ENCODE measurements around the gene KIF3B. TPM values are rescaled to one million over a fixed set of nuclear protein-coding genes. Genes with fewer than 3 reads are reported as not detected.
A peak's percentile ranks its signal among the peaks of the same experiment; 100 is the strongest.

The KIF3B gene
- total and polyA plus RNA-seq, 2 of the 13 experiments (the other 11 are each of a cell fraction or from before 2014, with no cell fraction given): 23.6 to 28.8 TPM

GRCh38 chr20:32336918-32337347, 59.5 kb downstream of the KIF3B start (continued):
- TF ChIP-seq RFX1 (IDR thresholded peaks at IDR 0.05): no peak
- TF ChIP-seq, protein P1, sequence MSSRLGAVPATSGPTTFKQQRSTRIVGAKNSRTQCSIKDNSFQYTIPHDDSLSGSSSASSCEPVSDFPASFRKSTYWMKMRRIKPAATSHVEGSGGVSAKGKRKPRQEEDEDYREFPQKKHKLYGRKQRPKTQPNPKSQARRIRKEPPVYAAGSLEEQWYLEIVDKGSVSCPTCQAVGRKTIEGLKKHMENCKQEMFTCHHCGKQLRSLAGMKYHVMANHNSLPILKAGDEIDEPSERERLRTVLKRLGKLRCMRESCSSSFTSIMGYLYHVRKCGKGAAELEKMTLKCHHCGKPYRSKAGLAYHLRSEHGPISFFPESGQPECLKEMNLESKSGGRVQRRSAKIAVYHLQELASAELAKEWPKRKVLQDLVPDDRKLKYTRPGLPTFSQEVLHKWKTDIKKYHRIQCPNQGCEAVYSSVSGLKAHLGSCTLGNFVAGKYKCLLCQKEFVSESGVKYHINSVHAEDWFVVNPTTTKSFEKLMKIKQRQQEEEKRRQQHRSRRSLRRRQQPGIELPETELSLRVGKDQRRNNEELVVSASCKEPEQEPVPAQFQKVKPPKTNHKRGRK (CRISPR knock-in tag; IDR thresholded peaks at IDR 0.05): no peak

DNA sequence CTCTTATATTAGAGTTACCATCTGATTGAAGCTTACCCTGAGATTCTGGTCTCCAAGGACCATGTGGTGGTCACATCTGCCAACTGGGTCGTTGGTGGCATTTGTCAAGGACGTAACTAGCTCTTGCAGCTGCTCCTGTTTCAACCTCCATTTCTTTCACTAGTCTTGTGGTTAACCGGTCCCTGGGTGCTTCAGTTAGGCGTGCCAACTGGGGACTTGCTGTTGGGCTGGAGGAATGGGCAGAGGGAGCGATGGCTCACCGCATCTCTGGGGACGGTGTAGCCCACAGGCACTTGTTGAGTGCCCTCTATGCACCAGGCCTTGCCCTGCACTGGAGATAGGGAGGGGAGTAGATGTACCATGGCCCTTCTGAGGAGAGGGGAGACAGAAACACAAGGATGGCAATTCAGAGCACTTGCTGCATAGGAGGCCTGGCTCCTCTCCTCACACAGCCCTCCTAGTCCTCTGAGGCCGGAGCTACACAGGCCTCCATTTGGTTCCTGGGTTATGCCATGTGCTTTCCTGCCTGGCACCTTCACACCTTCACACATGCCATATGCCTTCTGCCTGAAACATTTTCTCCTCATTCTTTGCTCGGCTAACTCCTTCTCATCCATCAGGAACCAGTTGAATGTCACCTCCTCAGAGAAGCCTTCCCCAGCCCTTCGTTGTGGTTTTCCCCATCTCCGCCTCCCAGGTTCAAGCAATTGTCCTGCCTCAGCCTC, 60.6 kb downstream of the KIF3B start:
- intact Hi-C loops (cut with micrococcal nuclease; ENCODE audit: unreplicated experiment) (loop anchor here (2.0 kb wide), 1 partner anchor 17 kb away; no protein-coding TSS in a partner anchor), in situ Hi-C loops (cut with HindIII; ENCODE audit: extremely low pct_ligation_motif_present, low pct_unique_long_range_greater_than_20kb) (no loop called here)
- ATAC-seq (no peak; the same call in 2 of the 3 replicates), DNase-seq (ENCODE audit: low spot score) (no peak), FAIRE-seq (no peak)
- 95% methylated on average over 11 of the region's 11 CpGs for WGBS (ENCODE audit: low lambda C conversion rate)
- peaks cover 0 to 10% of the 10 kb centered on the region in 2 experiments; a peak in 2 of 5 replicates for H3K36me3 ChIP-seq (replicated peaks in 1 of 2; ENCODE audit: control insufficient read depth in 1 of 2, insufficient read depth in 2 of 2, low read length in 2 of 2)
- no peaks in the 10 kb centered on the region for H3K9me3 ChIP-seq (ENCODE audit: low read length)
- H3K79me2 ChIP-seq (ENCODE audit: insufficient read depth, low read length): no peaks in the 10 kb centered on the region
- H3K27me3 ChIP-seq (ENCODE audit: control insufficient read depth in 1 of 2, insufficient read depth in 2 of 2, low read length in 2 of 2): no peaks in the 10 kb centered on the region
- no peaks in the 10 kb centered on the region for H4K20me1 ChIP-seq (ENCODE audit: insufficient read depth, low read length)
- no peak overlapping the region for H2AFZ ChIP-seq (ENCODE audit: low read length)
- ChIA-PET POLR2A (interaction anchor here (0.7 to 5.0 kb wide), 4 partner anchors 10 to 48 kb away, joined by 3 to 36 read pairs (median 4); partner anchors contain the start of gene ASXL1), CTCF (ENCODE audit: low intra/inter-chr PET ratio, low total read pairs) (no interaction called here)
- H3K9ac ChIP-seq (ENCODE audit: insufficient read depth, low read depth, low read length): no peak overlapping the region
- BruUV-seq (replicated peaks): no TSS peak
- no peak overlapping the region for H3K4me3 ChIP-seq (replicated peaks in 1 of 3; ENCODE audit: insufficient read depth in 1 of 3, low read depth in 2 of 3, low read length in 3 of 3)
- H3K4me2 ChIP-seq (ENCODE audit: low read depth, low read length): no peak overlapping the region
- H3K27ac ChIP-seq (ENCODE audit: extremely low read length, insufficient read depth, low read length): no peak overlapping the region
- peaks cover 45% of the 10 kb centered on the region for H3K4me1 ChIP-seq (ENCODE audit: insufficient read depth, low read length)
- TF ChIP-seq ZNF609 (CRISPR knock-in tag; IDR thresholded peaks at IDR 0.05; ENCODE audit: borderline replicate concordance) (peak; percentile 10; the same call in 1 of the 2 replicates), NRL (CRISPR knock-in tag; IDR thresholded peaks at IDR 0.05; ENCODE audit: borderline replicate concordance) (0 out of 2 replicates have a peak, but pooled peaks have one; percentile 56), MYC (CRISPR knock-in tag; IDR thresholded peaks at IDR 0.05; ENCODE audit: borderline replicate concordance) (peak; percentile 7; the same call in 1 of the 2 replicates), ZNF619 (CRISPR knock-in tag; IDR thresholded peaks at IDR 0.05) (0 out of 2 replicates have a peak, but pooled peaks have one; percentile 13), MATR3 (CRISPR knock-in tag; IDR thresholded peaks at IDR 0.05) (no peak), ZNF350 (CRISPR knock-in tag; IDR thresholded peaks at IDR 0.05; ENCODE audit: borderline replicate concordance, low read depth) (peak; percentile 24; the same call in 1 of the 2 replicates), ZNF891 (CRISPR knock-in tag; IDR thresholded peaks at IDR 0.05) (0 out of 2 replicates have a peak, but pooled peaks have one; percentile 27)
- TF ChIP-seq, protein P2, sequence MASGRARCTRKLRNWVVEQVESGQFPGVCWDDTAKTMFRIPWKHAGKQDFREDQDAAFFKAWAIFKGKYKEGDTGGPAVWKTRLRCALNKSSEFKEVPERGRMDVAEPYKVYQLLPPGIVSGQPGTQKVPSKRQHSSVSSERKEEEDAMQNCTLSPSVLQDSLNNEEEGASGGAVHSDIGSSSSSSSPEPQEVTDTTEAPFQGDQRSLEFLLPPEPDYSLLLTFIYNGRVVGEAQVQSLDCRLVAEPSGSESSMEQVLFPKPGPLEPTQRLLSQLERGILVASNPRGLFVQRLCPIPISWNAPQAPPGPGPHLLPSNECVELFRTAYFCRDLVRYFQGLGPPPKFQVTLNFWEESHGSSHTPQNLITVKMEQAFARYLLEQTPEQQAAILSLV (CRISPR knock-in tag; IDR thresholded peaks at IDR 0.05; ENCODE audit: borderline replicate concordance): peak; percentile 11; the same call in 1 of the 2 replicates
- TF ChIP-seq, protein P3, sequence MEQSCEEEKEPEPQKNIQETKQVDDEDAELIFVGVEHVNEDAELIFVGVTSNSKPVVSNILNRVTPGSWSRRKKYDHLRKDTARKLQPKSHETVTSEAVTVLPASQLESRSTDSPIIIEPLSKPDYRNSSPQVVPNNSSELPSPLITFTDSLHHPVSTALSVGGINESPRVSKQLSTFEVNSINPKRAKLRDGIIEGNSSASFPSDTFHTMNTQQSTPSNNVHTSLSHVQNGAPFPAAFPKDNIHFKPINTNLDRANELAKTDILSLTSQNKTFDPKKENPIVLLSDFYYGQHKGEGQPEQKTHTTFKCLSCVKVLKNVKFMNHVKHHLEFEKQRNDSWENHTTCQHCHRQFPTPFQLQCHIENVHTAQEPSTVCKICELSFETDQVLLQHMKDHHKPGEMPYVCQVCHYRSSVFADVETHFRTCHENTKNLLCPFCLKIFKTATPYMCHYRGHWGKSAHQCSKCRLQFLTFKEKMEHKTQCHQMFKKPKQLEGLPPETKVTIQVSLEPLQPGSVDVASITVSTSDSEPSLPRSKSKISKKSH (CRISPR knock-in tag; IDR thresholded peaks at IDR 0.05; ENCODE audit: borderline replicate concordance): 0 out of 2 replicates have a peak, but pooled peaks have one; percentile 36
